Putamen (tissue), 1 donor: ENCODE results near the gene FAM3A.

Experiments used
- DNase-seq: peaks from one replicate; pipeline ENCODE4 v3.0.0-alpha.2; 2016; ENCODE audit warnings: low spot score

The FAM3A gene

GRCh38 chrX:154459832-154460231, 56.2 kb downstream of the FAM3A start:
- DNase-seq = no peak

- no peak for DNase-seq
Measured at GRCh38 chrX:154458954-154459778, 56.9 kb downstream of the FAM3A start.

GRCh38 chrX:154458116-154458953, 57.7 kb downstream of the FAM3A start, which contains the start of gene PLXNA3:
TSS of gene PLXNA3 (plus strand) at chrX:154458281. CDS start at chrX:154460184, 1,903 bp downstream.
- no peak for DNase-seq

GRCh38 chrX:154457491-154458115, 58.4 kb downstream of the FAM3A start:
- no peak for DNase-seq
